HCT116 (cell line): ENCODE data around the gene RPS6KC1.

ENCODE experiments used
- EZH2 ChIP-seq: fragments of 200-600 bp; sonication (generic); IDR thresholded peaks from 2 replicates; pipeline ENCODE4 v1.6.1; 2017; ENCODE audit warnings: antibody characterized with exemption, mixed run types
- EZH2phosphoT487 ChIP-seq: fragments of 200-600 bp; IDR thresholded peaks from 2 replicates; pipeline ENCODE4 v1.6.1; 2018; ENCODE audit warnings: antibody characterized with exemption, borderline replicate concordance
- POLR2A ChIP-seq: IDR thresholded peaks from 2 replicates; pipeline ENCODE4 v1.7.0; 2011; ENCODE audit warnings: borderline replicate concordance; ENCODE audit not compliant: insufficient read depth, insufficient read length; ENCODE audit errors: extremely low read depth
- POLR2AphosphoS5 ChIP-seq: IDR thresholded peaks from 2 replicates; pipeline ENCODE4 v1.6.1; 2011; ENCODE audit warnings: mild to moderate bottlenecking, low read depth, low read length, moderate library complexity
- SRF ChIP-seq: IDR thresholded peaks from 2 replicates; pipeline ENCODE4 v1.6.1; 2012; ENCODE audit warnings: low read depth
- TF ChIP-seq, protein P1 (sequence below), 3 experiments: fragments of 200-600 bp in 1 of 3; sonication (generic) in 1 of 3; IDR thresholded peaks in 2 of 3; conservative IDR thresholded peaks in 1 of 3; 2 replicates each; pipeline ENCODE4 v1.5.1; 2012 to 2017; ENCODE audit warnings: low read depth in 2 of 3, low read length in 2 of 3, antibody characterized with exemption in 1 of 3, borderline replicate concordance in 1 of 3, control low read depth in 1 of 3, mild to moderate bottlenecking in 1 of 3, mixed read lengths in 1 of 3, mixed run types in 1 of 3, moderate library complexity in 1 of 3; ENCODE audit not compliant: insufficient read depth in 1 of 3

DNA sequence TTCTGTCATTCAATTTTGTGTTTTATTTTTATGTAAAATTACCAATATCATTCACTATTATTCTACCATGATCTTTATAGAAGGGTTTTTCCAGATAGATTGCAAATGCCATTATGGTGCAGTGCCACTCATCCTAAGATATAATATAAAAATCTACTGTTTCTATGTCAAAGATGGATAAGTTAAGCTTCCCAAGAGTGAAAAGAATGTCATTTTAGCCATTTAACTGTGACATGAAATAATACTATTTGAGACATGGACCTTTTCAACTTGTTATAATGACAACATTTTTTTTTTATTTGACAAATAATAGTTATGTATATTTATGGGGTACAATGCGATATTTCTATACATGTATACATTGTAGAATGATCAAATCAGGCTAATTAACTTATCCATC is 224.3 kb downstream of the RPS6KC1 start:
- TF ChIP-seq EZH2phosphoT487 = no peak
- no peak for TF ChIP-seq POLR2A
- TF ChIP-seq, protein P1, sequence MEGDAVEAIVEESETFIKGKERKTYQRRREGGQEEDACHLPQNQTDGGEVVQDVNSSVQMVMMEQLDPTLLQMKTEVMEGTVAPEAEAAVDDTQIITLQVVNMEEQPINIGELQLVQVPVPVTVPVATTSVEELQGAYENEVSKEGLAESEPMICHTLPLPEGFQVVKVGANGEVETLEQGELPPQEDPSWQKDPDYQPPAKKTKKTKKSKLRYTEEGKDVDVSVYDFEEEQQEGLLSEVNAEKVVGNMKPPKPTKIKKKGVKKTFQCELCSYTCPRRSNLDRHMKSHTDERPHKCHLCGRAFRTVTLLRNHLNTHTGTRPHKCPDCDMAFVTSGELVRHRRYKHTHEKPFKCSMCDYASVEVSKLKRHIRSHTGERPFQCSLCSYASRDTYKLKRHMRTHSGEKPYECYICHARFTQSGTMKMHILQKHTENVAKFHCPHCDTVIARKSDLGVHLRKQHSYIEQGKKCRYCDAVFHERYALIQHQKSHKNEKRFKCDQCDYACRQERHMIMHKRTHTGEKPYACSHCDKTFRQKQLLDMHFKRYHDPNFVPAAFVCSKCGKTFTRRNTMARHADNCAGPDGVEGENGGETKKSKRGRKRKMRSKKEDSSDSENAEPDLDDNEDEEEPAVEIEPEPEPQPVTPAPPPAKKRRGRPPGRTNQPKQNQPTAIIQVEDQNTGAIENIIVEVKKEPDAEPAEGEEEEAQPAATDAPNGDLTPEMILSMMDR (IDR thresholded peaks at IDR 0.05 in 2 of 3, conservative IDR thresholded peaks at IDR 0.05 in 1 of 3; ENCODE audit: borderline replicate concordance in 1 of 3, insufficient read depth in 1 of 3, low read depth in 2 of 3, low read length in 2 of 3) = no peak
- no peak for TF ChIP-seq POLR2AphosphoS5
- no peak for TF ChIP-seq SRF
- TF ChIP-seq EZH2 = no peak
